Cerebellar cortex (tissue), 1 donor: ENCODE results near the gene B3GNT7.
A peak's percentile ranks its signal among the peaks of the same experiment; 100 is the strongest.

ENCODE experiments used
- DNase-seq: peaks from one replicate; pipeline ENCODE4 v3.0.0-alpha.2; 2015; ENCODE audit warnings: low spot score

The B3GNT7 gene

GRCh38 chr2:231384109-231384435 lies 11.4 kb upstream of the B3GNT7 start:
- DNase-seq, result no peak

DNA sequence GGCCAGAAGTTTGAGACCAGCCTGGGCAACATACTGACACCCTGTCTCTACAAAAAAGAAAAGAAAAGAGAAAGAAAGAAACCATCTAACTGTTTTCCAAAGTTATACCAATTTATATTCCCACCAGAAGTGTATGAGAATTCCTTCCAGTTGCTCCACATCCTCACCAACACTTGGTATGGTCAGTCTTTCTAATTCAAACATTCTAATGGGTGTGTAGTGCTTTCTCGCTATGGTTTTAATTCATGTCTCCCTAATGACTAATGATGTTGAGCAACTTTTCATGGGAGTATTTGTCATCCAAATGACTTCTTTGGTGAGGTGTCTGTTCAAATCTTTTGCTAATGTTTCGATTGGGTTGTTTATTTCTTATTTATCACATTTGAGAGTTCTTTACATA lies 10.5 kb upstream of the B3GNT7 start:
- no peak for DNase-seq

- no peak for DNase-seq
These were observed 10.1 kb upstream of the B3GNT7 start for GRCh38 chr2:231385429-231385828.

GRCh38 chr2:231386446-231386845 lies 9.1 kb upstream of the B3GNT7 start:
- DNase-seq, result no peak

GRCh38 chr2:231387904-231388724 lies 7.4 kb upstream of the B3GNT7 start:
- no peak for DNase-seq

- DNase-seq, result no peak
These were observed 6.7 kb upstream of the B3GNT7 start for GRCh38 chr2:231388725-231389346.

GRCh38 chr2:231390667-231391066 lies 4.8 kb upstream of the B3GNT7 start:
- DNase-seq, result no peak

DNA sequence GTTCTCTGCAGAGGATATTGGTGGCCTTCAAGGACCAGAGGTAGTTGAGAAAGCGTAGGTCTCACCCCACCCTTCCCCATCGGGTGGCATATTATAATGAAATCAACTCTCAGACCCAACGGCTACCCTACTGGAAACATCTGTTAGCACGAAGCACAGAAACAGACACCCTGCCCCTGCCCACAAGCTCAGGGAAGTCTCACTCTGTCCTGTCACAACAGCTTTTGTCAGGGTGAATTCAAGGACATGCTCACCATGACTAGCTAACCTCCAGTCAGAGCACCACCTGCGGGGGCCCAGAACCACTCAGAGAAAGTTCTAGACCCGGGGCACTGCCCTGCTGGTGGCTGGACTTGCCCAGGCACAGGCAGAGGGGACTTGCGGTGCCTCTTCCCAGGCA lies 3.5 kb upstream of the B3GNT7 start:
- no peak for DNase-seq

DNA sequence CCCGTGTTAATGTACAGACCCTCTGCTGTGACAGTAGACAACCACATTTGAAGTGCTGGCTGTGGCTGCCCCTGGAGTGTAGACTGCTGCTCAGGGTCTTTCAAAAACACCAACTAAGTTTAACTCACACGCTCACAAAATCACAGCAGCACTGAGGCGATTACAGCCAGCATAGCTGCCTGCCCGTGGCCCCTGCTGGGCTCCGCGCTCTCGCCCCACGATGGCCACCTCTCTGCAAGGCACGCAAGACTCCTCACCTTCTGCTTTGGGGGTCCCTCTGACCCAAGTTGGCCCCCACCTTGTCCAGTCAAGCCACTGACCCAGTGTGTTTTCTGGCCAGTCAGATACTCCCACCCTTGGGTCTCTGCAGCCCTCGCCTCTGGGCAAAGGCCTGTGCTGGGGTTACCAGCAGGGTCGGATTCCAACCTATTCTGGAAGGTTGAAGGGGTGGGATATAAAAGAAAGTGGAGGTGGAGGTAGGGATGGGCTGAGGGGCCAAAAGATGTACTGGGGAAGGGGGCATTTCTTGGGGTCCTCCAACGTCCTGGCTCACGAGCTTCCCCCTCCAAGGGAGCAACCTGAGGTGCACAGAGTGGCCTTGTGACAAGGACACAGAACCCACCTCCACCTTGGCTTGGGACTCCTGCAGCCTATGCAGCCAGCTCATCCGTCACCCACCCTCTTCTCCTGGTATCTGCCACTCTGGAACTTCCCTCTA lies 2.9 kb upstream of the B3GNT7 start:
- no peak for DNase-seq

- no peak for DNase-seq
These were observed 2.1 kb upstream of the B3GNT7 start for GRCh38 chr2:231393149-231394131.

DNA sequence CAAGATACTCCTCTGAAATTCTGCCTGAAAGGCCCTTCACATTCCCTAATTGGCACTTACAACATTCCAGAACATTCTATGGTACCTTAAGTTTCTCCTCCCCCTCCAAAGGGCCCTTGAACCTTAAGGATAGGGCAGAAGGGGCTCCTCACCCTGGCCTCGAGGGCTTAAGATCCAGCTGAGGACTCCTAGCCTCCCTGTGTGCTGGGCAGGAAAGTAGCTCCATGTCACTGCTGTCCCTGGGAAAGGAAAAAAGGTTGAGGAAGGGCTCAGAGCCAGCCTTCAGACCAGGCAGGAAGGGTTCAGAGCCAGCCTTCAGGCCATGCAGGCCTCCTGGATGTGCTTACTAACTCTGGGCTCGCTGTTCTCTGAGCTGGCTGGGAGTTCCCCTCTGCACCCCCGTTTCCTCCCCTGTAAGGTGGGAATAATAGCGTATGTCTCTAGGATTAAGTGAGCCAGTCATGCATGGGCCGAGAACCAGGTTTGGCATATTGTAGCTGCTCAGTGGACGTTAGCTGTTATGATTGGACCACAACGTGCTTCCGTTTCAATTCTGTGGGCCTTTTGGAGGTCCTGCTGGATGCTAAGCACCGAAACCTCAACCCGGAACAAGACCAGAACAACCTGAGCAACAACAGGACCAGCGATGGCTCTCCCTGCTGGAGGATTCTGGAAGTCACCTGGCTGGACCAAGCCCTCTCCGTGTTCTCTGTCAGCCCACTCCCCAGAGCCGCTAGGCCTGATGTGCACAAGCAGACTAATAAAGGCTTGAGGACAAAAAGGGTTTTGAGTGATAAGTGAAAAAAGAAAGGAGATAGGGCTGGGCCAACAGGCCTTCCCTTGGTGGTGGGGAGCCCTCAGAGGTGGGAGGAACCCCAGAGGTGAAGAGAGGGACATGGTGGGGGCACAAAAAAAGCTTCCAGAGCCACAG lies 1.0 kb upstream of the B3GNT7 start:
- DNase-seq, result no peak

DNA sequence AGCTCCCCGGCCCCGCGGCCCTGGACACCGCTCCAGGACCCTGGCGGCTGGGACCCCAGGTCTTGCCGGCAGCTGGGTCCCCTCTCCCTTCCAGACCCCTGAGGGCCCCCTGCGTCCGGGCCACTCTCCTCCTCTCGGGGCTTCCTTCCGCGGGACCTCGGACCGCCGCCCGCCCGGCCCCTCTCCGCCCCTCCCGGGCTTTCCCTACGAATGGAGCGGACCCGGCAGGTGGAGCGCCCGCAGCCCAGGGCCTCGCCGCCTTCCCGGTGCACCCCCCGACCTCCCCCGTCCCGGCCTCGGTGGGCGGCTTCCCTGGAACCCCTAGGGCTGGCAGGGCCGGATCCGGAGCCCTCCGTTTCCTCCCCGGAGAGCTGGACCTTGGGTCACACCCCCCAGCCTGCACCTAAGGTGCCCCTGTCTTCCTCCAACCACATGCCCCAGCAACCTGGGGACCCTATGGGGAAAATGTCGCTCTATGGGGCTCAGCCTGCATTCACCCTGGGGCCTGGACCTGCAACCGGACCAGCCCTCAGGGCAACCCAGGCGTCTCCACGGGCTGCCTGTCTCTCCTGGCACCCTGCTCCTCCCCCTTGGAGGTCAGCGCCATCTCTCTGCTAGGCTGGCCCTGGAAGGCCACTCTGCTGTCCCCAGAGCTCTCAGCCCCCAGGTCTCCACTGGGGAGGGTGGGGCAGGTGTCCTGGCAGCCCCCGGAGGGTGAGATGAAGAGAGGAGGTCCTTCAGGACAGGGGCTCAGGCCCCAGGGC lies 730 bp downstream of the B3GNT7 start:
- no peak for DNase-seq

DNA sequence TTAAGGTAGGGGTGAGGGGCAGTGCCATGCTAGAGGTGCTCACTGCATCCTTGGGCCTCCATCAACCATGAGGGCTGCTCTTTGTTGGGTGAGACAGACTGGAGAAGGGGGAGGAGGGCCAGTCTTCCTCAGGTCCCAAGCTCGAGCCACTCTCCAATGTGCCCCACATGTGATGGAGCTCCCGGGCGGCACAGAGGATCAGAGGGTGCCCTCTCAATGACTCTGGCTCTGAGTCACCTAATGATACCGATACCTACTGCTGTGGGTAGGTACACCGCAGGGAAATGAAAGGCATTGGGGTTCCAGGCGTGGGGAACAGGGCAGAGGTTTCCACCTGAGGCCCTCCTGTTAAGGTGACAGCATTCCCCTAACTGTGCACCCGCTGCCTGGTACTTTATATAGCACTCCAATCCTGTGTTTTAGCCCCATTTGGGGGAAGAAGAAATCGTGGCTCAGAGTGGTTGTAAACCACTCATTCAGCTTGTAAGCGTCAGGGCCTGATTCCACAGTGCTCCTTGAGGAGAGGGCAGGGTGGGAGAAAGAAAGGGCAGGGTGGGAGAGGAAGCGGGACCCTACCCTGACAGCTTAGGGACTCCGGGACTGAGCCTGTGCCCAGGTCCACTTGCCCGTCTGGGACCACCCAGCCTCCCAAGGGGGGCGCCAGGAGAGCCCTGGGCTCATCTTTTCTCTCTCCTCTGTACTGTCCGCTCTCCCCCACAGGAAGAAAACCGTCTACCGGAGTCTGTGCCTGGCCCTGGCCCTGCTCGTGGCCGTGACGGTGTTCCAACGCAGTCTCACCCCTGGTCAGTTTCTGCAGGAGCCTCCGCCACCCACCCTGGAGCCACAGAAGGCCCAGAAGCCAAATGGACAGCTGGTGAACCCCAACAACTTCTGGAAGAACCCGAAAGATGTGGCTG lies 1.8 kb downstream of the B3GNT7 start:
- DNase-seq, result no peak

- no peak for DNase-seq
These were observed 2.4 kb downstream of the B3GNT7 start for GRCh38 chr2:231397928-231398294.

DNA sequence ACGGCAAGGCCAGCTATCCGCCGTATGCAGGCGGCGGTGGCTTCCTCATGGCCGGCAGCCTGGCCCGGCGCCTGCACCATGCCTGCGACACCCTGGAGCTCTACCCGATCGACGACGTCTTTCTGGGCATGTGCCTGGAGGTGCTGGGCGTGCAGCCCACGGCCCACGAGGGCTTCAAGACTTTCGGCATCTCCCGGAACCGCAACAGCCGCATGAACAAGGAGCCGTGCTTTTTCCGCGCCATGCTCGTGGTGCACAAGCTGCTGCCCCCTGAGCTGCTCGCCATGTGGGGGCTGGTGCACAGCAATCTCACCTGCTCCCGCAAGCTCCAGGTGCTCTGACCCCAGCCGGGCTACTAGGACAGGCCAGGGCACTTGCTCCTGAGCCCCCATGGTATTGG lies 3.1 kb downstream of the B3GNT7 start:
- DNase-seq, result no peak

GRCh38 chr2:231399046-231399852 lies 3.7 kb downstream of the B3GNT7 start:
- DNase-seq, result no peak

DNA sequence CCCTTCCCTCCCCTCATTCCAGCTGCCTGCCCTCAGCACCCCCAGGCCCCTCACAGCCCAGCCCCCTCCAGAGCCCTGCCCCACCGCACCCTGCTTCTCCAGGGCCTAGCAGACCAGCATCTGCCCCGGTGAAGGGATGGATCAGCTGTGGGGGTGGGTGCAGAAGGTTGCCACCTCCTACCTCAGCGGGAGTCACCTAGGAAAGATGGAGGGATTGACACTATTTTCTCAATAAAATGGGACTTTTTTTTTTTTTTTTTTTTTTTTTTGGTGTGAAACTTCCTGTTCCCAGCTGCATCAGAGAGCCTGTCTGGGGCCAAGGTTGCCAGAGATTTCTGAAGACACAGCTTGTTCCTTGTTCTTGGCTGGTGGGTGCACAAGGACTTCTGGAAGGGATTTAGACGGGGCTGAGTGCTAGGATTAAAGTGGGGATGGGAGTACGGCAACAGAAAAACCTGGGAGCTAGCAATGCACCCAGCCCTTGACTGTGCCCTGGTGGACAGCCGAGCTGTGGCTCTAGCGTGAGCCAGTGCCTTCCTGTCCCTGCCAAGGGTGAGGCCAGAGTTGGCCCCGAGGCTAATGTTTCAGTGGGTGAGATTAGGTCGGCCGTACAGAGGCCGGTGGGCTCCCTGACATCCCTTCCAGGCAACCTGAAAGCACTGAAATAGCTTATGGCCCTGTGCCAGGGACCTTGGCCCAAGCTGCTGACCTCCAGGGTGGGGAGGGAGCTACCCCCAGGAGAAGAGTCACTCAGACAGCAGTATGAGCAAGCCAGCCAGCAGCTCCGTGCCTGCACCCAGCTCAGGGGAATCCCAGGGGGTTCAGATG lies 4.6 kb downstream of the B3GNT7 start:
- DNase-seq, result peak; percentile 32
